Neural cell (in vitro differentiated cells): ENCODE data around the gene CHURC1. TPM values are rescaled to one million over a fixed set of nuclear protein-coding genes. Genes with fewer than 3 reads are reported as not detected.

Experiments used
- H2AFZ ChIP-seq: fragments of 200-600, 300-800 bp; sonication (generic), shearing (Covaris generic); 2 replicates; pipeline ENCODE4 v1.6.0; 2014; ENCODE audit warnings: low read depth, mild to moderate bottlenecking, antibody characterized with exemption, low read length, moderate library complexity
- H3F3A ChIP-seq: fragments of 200-600 bp; shearing (Covaris generic); 2 replicates; pipeline ENCODE4 v1.6.1; 2016; ENCODE audit warnings: mild to moderate bottlenecking, moderate library complexity, mixed read lengths, antibody characterized with exemption, low read length; ENCODE audit not compliant: insufficient read depth, poor library complexity, severe bottlenecking
- H3K27ac ChIP-seq: fragments of 200-600, 300-800 bp; sonication (generic), shearing (Covaris generic); 2 replicates; pipeline ENCODE4 v1.5.1; 2014; ENCODE audit warnings: mild to moderate bottlenecking, low read length, moderate library complexity
- H3K27me3 ChIP-seq: fragments of 300-800, 200-600 bp; sonication (generic), shearing (Covaris generic); 2 replicates; pipeline ENCODE4 v1.6.0; 2014; ENCODE audit warnings: mild to moderate bottlenecking, low read depth, low read length, moderate library complexity; ENCODE audit not compliant: insufficient read depth
- H3K36me3 ChIP-seq: fragments of 300-800, 200-600 bp; sonication (generic), shearing (Covaris generic); 2 replicates; pipeline ENCODE4 v1.5.1; 2014; ENCODE audit warnings: mild to moderate bottlenecking, antibody characterized with exemption, low read length, moderate library complexity; ENCODE audit not compliant: insufficient read depth
- H3K4me2 ChIP-seq: fragments of 300-800, 200-600 bp; sonication (generic), shearing (Covaris generic); 2 replicates; pipeline ENCODE4 v1.6.0; 2014; ENCODE audit warnings: mild to moderate bottlenecking, low read length
- H3K4me3 ChIP-seq: fragments of 300-800, 200-600 bp; sonication (generic), shearing (Covaris generic); 2 replicates; pipeline ENCODE4 v1.5.1; 2014; ENCODE audit warnings: mild to moderate bottlenecking, low read length, moderate library complexity
- H3K79me2 ChIP-seq: fragments of 200-600 bp; shearing (Covaris generic); replicated peaks from 2 replicates; pipeline ENCODE4 v1.6.0; 2014; ENCODE audit warnings: mild to moderate bottlenecking, low read length, moderate library complexity; ENCODE audit not compliant: insufficient read depth
- H3K9ac ChIP-seq: fragments of 300-800, 200-600 bp; sonication (generic), shearing (Covaris generic); 2 replicates; pipeline ENCODE4 v1.6.1; 2016; ENCODE audit warnings: mild to moderate bottlenecking, low read length, mixed read lengths
- H3K9me2 ChIP-seq: fragments of 200-600 bp; shearing (Covaris generic); 2 replicates; pipeline ENCODE4 v1.6.1; 2016; ENCODE audit warnings: mild to moderate bottlenecking, low read length, mixed read lengths; ENCODE audit not compliant: insufficient read depth
- H3K9me3 ChIP-seq: fragments of 200-600, 300-800 bp; sonication (generic), shearing (Covaris generic); 2 replicates; pipeline ENCODE4 v1.6.1; 2016; ENCODE audit warnings: mild to moderate bottlenecking, mixed run types, low read length, moderate library complexity, mixed read lengths
- H4K20me1 ChIP-seq: fragments of 200-600 bp; shearing (Covaris generic); 2 replicates; pipeline ENCODE4 v1.6.1; 2016; ENCODE audit warnings: mild to moderate bottlenecking, mixed run types; ENCODE audit not compliant: insufficient read depth
- CTCF ChIP-seq: fragments of 450-650 bp; IDR thresholded peaks from 2 replicates; pipeline ENCODE4 v1.5.1; 2014; ENCODE audit warnings: antibody characterized with exemption, mild to moderate bottlenecking, moderate library complexity; ENCODE audit not compliant: poor library complexity, severe bottlenecking
- EP300 ChIP-seq: fragments of 450-650 bp; conservative IDR thresholded peaks from 2 replicates; pipeline ENCODE4 v1.6.1; 2014; ENCODE audit warnings: antibody characterized with exemption, mild to moderate bottlenecking, moderate library complexity; ENCODE audit not compliant: poor library complexity, severe bottlenecking
- EZH2 ChIP-seq: fragments of 200-600, 300-800 bp; shearing (Covaris generic), sonication (generic); IDR thresholded peaks from 2 replicates; pipeline ENCODE4 v1.6.1; 2014; ENCODE audit warnings: antibody characterized with exemption, low read length, borderline replicate concordance, mild to moderate bottlenecking; ENCODE audit not compliant: insufficient read depth, poor library complexity, severe bottlenecking
- MXI1 ChIP-seq: fragments of 450-650 bp; conservative IDR thresholded peaks from 2 replicates; pipeline ENCODE4 v1.6.1; 2014; ENCODE audit warnings: antibody characterized with exemption, mild to moderate bottlenecking; ENCODE audit not compliant: poor library complexity, severe bottlenecking
- POLR2AphosphoS5 ChIP-seq: IDR thresholded peaks from 2 replicates; pipeline ENCODE4 v1.6.1; 2012
- RAD21 ChIP-seq: fragments of 450-650 bp; conservative IDR thresholded peaks from 2 replicates; pipeline ENCODE4 v1.6.1; 2014; ENCODE audit warnings: antibody characterized with exemption, mild to moderate bottlenecking, moderate library complexity
- REST ChIP-seq: IDR thresholded peaks from 2 replicates; pipeline ENCODE4 v1.6.1; 2012; ENCODE audit warnings: borderline replicate concordance
- SMC3 ChIP-seq: fragments of 450-650 bp; conservative IDR thresholded peaks from 2 replicates; pipeline ENCODE4 v1.6.1; 2014; ENCODE audit warnings: antibody characterized with exemption, mild to moderate bottlenecking, moderate library complexity; ENCODE audit not compliant: poor library complexity
- TAF1 ChIP-seq: IDR thresholded peaks from 2 replicates; pipeline ENCODE4 v1.6.1; 2012; ENCODE audit warnings: low read depth
- polyA plus RNA-seq: library from polyadenylated mRNA; depleted of rRNA; stranded (reverse); fragments of >200 nt; gene quantifications from 2 replicates; pipeline ENCODE4 v1.2.3, GENCODE V29; 2014

CHURC1 gene
- polyA plus RNA-seq, 1 donor from 2014 or later = 69.5 TPM

DNA sequence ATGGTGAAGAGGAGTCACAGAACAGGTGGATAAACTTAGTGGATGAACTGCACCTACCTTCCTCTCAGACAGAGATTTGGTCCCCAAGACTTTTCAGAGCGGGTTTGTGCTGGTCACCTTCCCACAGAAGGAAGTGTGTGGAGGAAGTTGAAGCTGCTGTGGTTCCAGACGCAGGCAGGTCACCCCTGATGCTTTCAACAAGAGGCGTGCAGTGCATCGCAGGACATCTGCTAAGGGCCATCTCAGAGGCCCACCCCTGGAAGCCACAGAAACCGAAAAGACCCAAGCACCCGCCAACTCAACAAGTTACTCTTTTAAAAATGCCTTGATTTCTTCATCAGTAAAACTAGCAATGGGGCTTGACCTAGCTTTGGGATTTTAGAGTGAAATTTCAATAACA, 29.3 kb downstream of the CHURC1 start:
- Histone ChIP-seq H3K79me2 (no peaks in the 10 kb centered on the region), H3K9ac (no peak overlapping the region), H3F3A (no peaks in the 10 kb centered on the region), H3K4me2 (no peak overlapping the region), H3K9me2 (no peaks in the 10 kb centered on the region), H3K36me3 (no peaks in the 10 kb centered on the region), H3K27ac (no peak overlapping the region), H3K4me3 (no peak overlapping the region), H3K9me3 (no peaks in the 10 kb centered on the region), H2AFZ (no peak overlapping the region), H4K20me1 (no peaks in the 10 kb centered on the region), H3K27me3 (no peaks in the 10 kb centered on the region)
- TF ChIP-seq REST (no peak), MXI1 (no peak), SMC3 (no peak)

DNA sequence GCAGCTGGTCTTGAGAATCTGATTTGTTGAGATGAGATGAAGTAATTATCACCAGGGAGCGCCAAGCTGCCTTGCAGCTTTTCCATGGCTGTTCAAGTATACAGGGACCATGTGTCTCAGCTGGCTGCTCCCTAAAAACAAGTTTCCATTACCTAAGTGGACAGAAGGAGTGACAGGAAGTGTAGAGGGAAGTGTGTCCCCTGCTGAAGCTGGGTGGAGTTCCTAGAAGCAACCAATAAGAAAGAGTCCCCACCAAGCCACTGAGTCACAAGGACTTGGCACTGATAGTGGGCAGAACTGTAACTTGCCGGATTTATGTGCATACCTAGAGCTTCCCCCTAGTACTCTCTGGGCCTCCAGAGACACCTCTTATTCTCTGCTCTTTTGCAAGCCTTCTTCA, 29.8 kb downstream of the CHURC1 start:
- no peaks in the 10 kb centered on the region for H3F3A ChIP-seq
- H3K9me3 ChIP-seq = no peaks in the 10 kb centered on the region
- H3K9ac ChIP-seq = no peak overlapping the region
- no peak overlapping the region for H3K27ac ChIP-seq
- no peak overlapping the region for H3K4me3 ChIP-seq
- no peaks in the 10 kb centered on the region for H3K79me2 ChIP-seq
- H3K9me2 ChIP-seq = no peaks in the 10 kb centered on the region
- H4K20me1 ChIP-seq = no peaks in the 10 kb centered on the region
- H3K4me2 ChIP-seq = no peak overlapping the region
- H3K27me3 ChIP-seq = no peaks in the 10 kb centered on the region
- no peak for TF ChIP-seq RAD21
- TF ChIP-seq MXI1 = no peak
- TF ChIP-seq POLR2AphosphoS5 = no peak
- no peak for TF ChIP-seq CTCF
- TF ChIP-seq EP300 = no peak
- TF ChIP-seq TAF1 = no peak
- no peak for TF ChIP-seq EZH2
- TF ChIP-seq REST = no peak
- no peak for TF ChIP-seq SMC3
- no peaks in the 10 kb centered on the region for H3K36me3 ChIP-seq
- no peak overlapping the region for H2AFZ ChIP-seq
